ENCODE measurements around the gene CLGN. TPM values are rescaled to one million over a fixed set of nuclear protein-coding genes. Genes with fewer than 3 reads are reported as not detected.

The CLGN gene
- polyA plus RNA-seq, 1 donor, result 2.2 TPM

Other genes with a start within 250 kb of the CLGN start
- gene SCOC, start 54.0 kb downstream of the CLGN start, polyA plus RNA-seq (ENCODE audit: insufficient read length), result 34.1 TPM
- gene MGAT4D, start 70.6 kb upstream of the CLGN start, polyA plus RNA-seq (ENCODE audit: insufficient read length), result not detected
- 17.2 TPM for gene ELMOD2, start 96.5 kb upstream of the CLGN start, polyA plus RNA-seq (ENCODE audit: insufficient read length)
- not detected for gene UCP1, start 141.3 kb upstream of the CLGN start, polyA plus RNA-seq (ENCODE audit: insufficient read length)